Activated T-cell treated with anti-CD3 and anti-CD28 coated beads for 48 hours (primary cell): ENCODE measurements around the gene RBCK1.

Experiments
- DNase-seq: peaks from one replicate; pipeline ENCODE4 v3.0.0-alpha.2; 2020; ENCODE audit warnings: low read depth

Gene RBCK1

GRCh38 chr20:399182-399707 lies 8.9 kb upstream of the RBCK1 start:
- DNase-seq, result no peak

GRCh38 chr20:400128-400453 lies 8.0 kb upstream of the RBCK1 start:
- no peak for DNase-seq

- DNase-seq, result no peak
These were observed 7.4 kb upstream of the RBCK1 start for GRCh38 chr20:400454-401275.

GRCh38 chr20:401682-402495 lies 6.2 kb upstream of the RBCK1 start:
- DNase-seq, result no peak

- DNase-seq, result no peak
These were observed 5.6 kb upstream of the RBCK1 start for GRCh38 chr20:402496-402885.

- no peak for DNase-seq
These were observed 5.1 kb upstream of the RBCK1 start for GRCh38 chr20:402898-403581.

GRCh38 chr20:403582-403957 lies 4.5 kb upstream of the RBCK1 start:
- no peak for DNase-seq

GRCh38 chr20:404088-404487 lies 4.0 kb upstream of the RBCK1 start:
- DNase-seq, result no peak

- DNase-seq, result no peak
These were observed 1.6 kb upstream of the RBCK1 start for GRCh38 chr20:406200-407132.

- peak; percentile 65 for DNase-seq
These were observed 756 bp upstream of the RBCK1 start for GRCh38 chr20:407133-407952.

- no peak for DNase-seq
These were observed 971 bp downstream of the RBCK1 start for GRCh38 chr20:408843-409696.

GRCh38 chr20:409697-410559 lies 1.8 kb downstream of the RBCK1 start:
- no peak for DNase-seq

- DNase-seq, result no peak
These were observed 4.0 kb downstream of the RBCK1 start for GRCh38 chr20:412081-412480.

GRCh38 chr20:414161-414560 lies 6.1 kb downstream of the RBCK1 start:
- no peak for DNase-seq

- DNase-seq, result no peak
These were observed 7.8 kb downstream of the RBCK1 start for GRCh38 chr20:415820-416322.

- DNase-seq, result no peak
These were observed 9.1 kb downstream of the RBCK1 start for GRCh38 chr20:416950-417800.

- no peak for DNase-seq
These were observed 9.8 kb downstream of the RBCK1 start for GRCh38 chr20:417801-418342.
